Astrocyte (in vitro differentiated cells and primary cell): Measurements from ENCODE around the gene PAM16.

Experiments used
- CTCF ChIP-seq: IDR thresholded peaks from 2 replicates; pipeline ENCODE4 v1.5.1; 2011; ENCODE audit warnings: low read depth, mild to moderate bottlenecking, inconsistent platforms, low read length, moderate library complexity; ENCODE audit not compliant: insufficient read depth
- EZH2 ChIP-seq: IDR thresholded peaks from 2 replicates; pipeline ENCODE4 v1.6.1; 2012; ENCODE audit warnings: mild to moderate bottlenecking, low read length, inconsistent platforms; ENCODE audit not compliant: insufficient read depth

- TF ChIP-seq CTCF = no peak
- TF ChIP-seq EZH2 = no peak
These were observed 33.3 kb downstream of the PAM16 start for GRCh38 chr16:4317532-4318450.
